Measurements from ENCODE around the gene LPAR2. TPM values are rescaled to one million over a fixed set of nuclear protein-coding genes. Genes with fewer than 3 reads are reported as not detected.
A peak's percentile ranks its signal among the peaks of the same experiment; 100 is the strongest.

LPAR2 gene
- polyA plus RNA-seq, 4 donors = 8.0 to 21.6 (median 11.9) TPM

DNA sequence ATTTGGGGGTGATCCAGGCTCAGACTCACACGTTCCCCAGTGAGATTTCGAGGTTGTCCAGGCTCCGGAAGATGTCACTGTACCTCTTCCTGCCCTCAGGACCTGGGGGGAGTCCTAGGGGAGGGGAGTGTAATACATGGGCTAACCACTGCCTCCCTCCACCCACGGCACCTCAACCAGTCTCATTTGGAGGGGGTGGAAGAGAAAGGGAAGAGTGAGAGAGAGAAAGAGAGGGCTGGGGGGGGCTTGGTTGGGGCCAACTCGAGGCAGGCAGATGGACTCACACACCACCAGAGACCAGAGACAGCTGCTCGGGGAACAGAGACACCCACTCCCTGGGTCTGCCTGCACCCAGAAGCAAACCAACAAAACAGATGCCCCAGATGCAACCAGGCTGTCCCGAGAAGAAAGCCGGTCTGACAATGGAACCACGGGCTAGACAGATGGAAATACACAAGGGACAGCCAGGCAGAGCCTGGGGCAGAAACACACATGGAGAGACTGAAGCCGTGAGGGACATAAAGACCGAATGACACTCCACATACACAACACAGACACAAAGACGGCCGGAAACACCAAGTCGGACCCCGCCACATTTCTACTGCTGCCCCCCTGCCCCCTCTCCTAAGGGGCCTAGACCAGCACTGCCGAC lies 14.6 kb upstream of the LPAR2 start:
- peak overlapping the region; percentile 64 to 98 (median 80) for H3K4me3 ChIP-seq (ENCODE audit: low read depth in 1 of 3, low read length in 3 of 3)
- H3K27ac ChIP-seq (ENCODE audit: low read depth in 1 of 3, low read length in 2 of 3) = peak overlapping the region in 2 of 3 donors; percentile 66 to 80
- WGBS, 3 donors = 21 to 22% (median 21%) methylated on average over 14 to 16 of the region's 16 CpGs

GRCh38 chr19:19637523-19638251 lies 9.7 kb upstream of the LPAR2 start:
- DNase-seq (peak in 1 of 2 donors; percentile 54), FAIRE-seq (no peak)
- Histone ChIP-seq H3K4me1 (ENCODE audit: control insufficient read depth in 3 of 3, insufficient read depth in 2 of 3, low read depth in 1 of 3, low read length in 2 of 3) (no peaks in the 10 kb centered on the region), H3K4me3 (ENCODE audit: low read depth in 1 of 3, low read length in 3 of 3) (no peak overlapping the region), H3K9me3 (ENCODE audit: control insufficient read depth in 2 of 2, insufficient read depth in 1 of 2, low read depth in 1 of 2, low read length in 1 of 2) (no peaks in the 10 kb centered on the region), H3K27me3 (ENCODE audit: control insufficient read depth in 3 of 3, insufficient read depth in 3 of 3, low read length in 3 of 3) (no peaks in the 10 kb centered on the region), H3K27ac (ENCODE audit: low read depth in 1 of 3, low read length in 2 of 3) (no peak overlapping the region), H3K36me3 (ENCODE audit: control insufficient read depth in 3 of 3, insufficient read depth in 2 of 3, low read depth in 1 of 3, low read length in 3 of 3) (peaks cover 10 to 35% (median 22%) of the 10 kb centered on the region in 3 donors)
- WGBS, 3 donors = 81 to 89% (median 86%) methylated on average over 41 to 53 of the region's 53 CpGs

More for the DNA sequence above, 14.6 kb upstream of the LPAR2 start:
- no peaks in the 10 kb centered on the region for H3K27me3 ChIP-seq (ENCODE audit: control insufficient read depth in 3 of 3, insufficient read depth in 3 of 3, low read length in 3 of 3)
- peaks cover 19 to 36% (median 22%) of the 10 kb centered on the region in 3 donors for H3K36me3 ChIP-seq (ENCODE audit: control insufficient read depth in 3 of 3, insufficient read depth in 2 of 3, low read depth in 1 of 3, low read length in 3 of 3)
- DNase-seq (peak in 1 of 2 donors; percentile 41), FAIRE-seq (no peak)
- no peaks in the 10 kb centered on the region for H3K9me3 ChIP-seq (ENCODE audit: control insufficient read depth in 2 of 2, insufficient read depth in 1 of 2, low read depth in 1 of 2, low read length in 1 of 2)
- H3K4me1 ChIP-seq (ENCODE audit: control insufficient read depth in 3 of 3, insufficient read depth in 2 of 3, low read depth in 1 of 3, low read length in 2 of 3) = peaks cover 0 to 8% (median 0%) of the 10 kb centered on the region in 3 donors

GRCh38 chr19:19637186-19637522 lies 9.1 kb upstream of the LPAR2 start:
- Histone ChIP-seq H3K4me3 (ENCODE audit: low read depth in 1 of 3, low read length in 3 of 3) (no peak overlapping the region), H3K27me3 (ENCODE audit: control insufficient read depth in 3 of 3, insufficient read depth in 3 of 3, low read length in 3 of 3) (no peaks in the 10 kb centered on the region), H3K4me1 (ENCODE audit: control insufficient read depth in 3 of 3, insufficient read depth in 2 of 3, low read depth in 1 of 3, low read length in 2 of 3) (no peaks in the 10 kb centered on the region), H3K36me3 (ENCODE audit: control insufficient read depth in 3 of 3, insufficient read depth in 2 of 3, low read depth in 1 of 3, low read length in 3 of 3) (peaks cover 10 to 35% (median 22%) of the 10 kb centered on the region in 3 donors), H3K9me3 (ENCODE audit: control insufficient read depth in 2 of 2, insufficient read depth in 1 of 2, low read depth in 1 of 2, low read length in 1 of 2) (no peaks in the 10 kb centered on the region), H3K27ac (ENCODE audit: low read depth in 1 of 3, low read length in 2 of 3) (no peak overlapping the region)
- FAIRE-seq = no peak
- 76 to 82% (median 78%) methylated on average over 26 to 27 of the region's 27 CpGs for WGBS, 3 donors
- DNase-seq = no peak

- no peaks in the 10 kb centered on the region for H3K9me3 ChIP-seq (ENCODE audit: control insufficient read depth in 2 of 2, insufficient read depth in 1 of 2, low read depth in 1 of 2, low read length in 1 of 2)
- H3K4me3 ChIP-seq (ENCODE audit: low read depth in 1 of 3, low read length in 3 of 3) = no peak overlapping the region
- FAIRE-seq = no peak
- H3K27ac ChIP-seq (ENCODE audit: low read depth in 1 of 3, low read length in 2 of 3) = no peak overlapping the region
- H3K36me3 ChIP-seq (ENCODE audit: control insufficient read depth in 3 of 3, insufficient read depth in 2 of 3, low read depth in 1 of 3, low read length in 3 of 3) = peaks cover 10 to 35% (median 22%) of the 10 kb centered on the region in 3 donors
- no peak for DNase-seq
- no peaks in the 10 kb centered on the region for H3K27me3 ChIP-seq (ENCODE audit: control insufficient read depth in 3 of 3, insufficient read depth in 3 of 3, low read length in 3 of 3)
- no peaks in the 10 kb centered on the region for H3K4me1 ChIP-seq (ENCODE audit: control insufficient read depth in 3 of 3, insufficient read depth in 2 of 3, low read depth in 1 of 3, low read length in 2 of 3)
- WGBS, 3 donors = 95 to 97% (median 96%) methylated on average over 9 of the region's 9 CpGs
Observed at GRCh38 chr19:19636573-19637185, 8.7 kb upstream of the LPAR2 start.

DNA sequence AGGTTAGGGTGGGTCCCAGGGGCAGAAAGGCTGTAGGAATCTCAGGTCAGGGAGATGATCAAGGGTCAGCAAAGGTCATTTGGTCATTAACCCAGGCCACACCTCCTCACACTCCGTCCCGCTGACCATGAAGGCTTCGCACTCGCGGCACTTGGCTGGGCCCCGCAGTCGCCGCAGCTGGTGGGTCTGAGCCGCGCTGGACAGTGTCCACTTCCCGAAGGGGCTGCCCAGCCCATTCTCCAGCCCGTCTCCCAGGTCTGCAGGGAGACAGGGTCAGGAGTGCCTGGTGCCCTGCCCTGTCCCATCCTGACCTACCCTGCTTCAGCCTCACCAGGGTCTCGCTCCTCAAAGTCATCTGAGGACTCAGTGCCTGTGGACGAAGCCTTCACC lies 7.3 kb upstream of the LPAR2 start:
- no peak for FAIRE-seq
- H3K36me3 ChIP-seq (ENCODE audit: control insufficient read depth in 3 of 3, insufficient read depth in 2 of 3, low read depth in 1 of 3, low read length in 3 of 3) = peaks cover 10 to 33% (median 22%) of the 10 kb centered on the region in 3 donors

DNA sequence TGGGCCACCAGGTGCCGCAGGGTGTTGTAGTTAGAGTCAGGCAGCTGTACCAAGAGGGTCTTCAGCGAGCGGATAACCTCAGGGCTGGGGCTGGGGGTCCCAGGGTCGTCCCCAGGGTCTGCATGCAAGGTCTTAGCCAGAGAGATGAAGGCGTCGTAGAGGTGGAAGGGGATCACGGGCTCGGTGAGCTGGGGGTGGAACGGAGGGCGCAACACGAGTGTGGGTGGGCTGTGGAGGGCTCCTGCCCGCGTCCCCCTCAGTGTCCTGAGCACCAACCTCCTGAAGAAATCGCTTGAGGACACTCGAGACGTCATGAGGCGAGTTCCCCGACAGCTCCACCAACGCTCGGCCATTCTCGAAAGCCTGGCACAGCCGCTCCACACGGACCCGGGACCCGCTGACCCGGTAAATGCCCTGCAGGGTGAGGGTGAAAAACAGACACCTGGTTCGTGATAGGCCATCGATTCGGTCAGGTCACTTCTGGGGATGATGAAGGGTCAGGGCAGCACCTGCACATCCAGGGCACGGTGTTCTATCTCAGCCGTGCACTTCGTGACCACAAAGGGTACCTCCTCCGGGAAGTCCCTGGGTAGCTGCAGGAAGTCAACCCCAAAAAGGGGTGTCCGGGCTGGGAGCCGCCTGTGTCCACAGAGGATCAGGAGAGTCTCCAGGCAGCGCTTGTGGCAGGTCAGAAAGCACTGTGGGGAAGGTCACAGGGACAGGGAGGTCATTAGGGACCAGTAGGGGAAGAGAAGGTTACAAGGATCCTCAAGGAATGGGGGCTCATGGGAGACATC lies 6.7 kb upstream of the LPAR2 start:
- Histone ChIP-seq H3K27me3 (ENCODE audit: control insufficient read depth in 3 of 3, insufficient read depth in 3 of 3, low read length in 3 of 3) (no peaks in the 10 kb centered on the region), H3K9me3 (ENCODE audit: control insufficient read depth in 2 of 2, insufficient read depth in 1 of 2, low read depth in 1 of 2, low read length in 1 of 2) (no peaks in the 10 kb centered on the region), H3K27ac (ENCODE audit: low read depth in 1 of 3, low read length in 2 of 3) (no peak overlapping the region), H3K36me3 (ENCODE audit: control insufficient read depth in 3 of 3, insufficient read depth in 2 of 3, low read depth in 1 of 3, low read length in 3 of 3) (peaks cover 10 to 30% (median 20%) of the 10 kb centered on the region in 3 donors), H3K4me3 (ENCODE audit: low read depth in 1 of 3, low read length in 3 of 3) (no peak overlapping the region), H3K4me1 (ENCODE audit: control insufficient read depth in 3 of 3, insufficient read depth in 2 of 3, low read depth in 1 of 3, low read length in 2 of 3) (no peaks in the 10 kb centered on the region)
- 94 to 97% (median 95%) methylated on average over 34 to 36 of the region's 36 CpGs for WGBS, 3 donors
- no peak for DNase-seq
- no peak for FAIRE-seq

More for the DNA sequence above, 7.3 kb upstream of the LPAR2 start:
- no peaks in the 10 kb centered on the region for H3K9me3 ChIP-seq (ENCODE audit: control insufficient read depth in 2 of 2, insufficient read depth in 1 of 2, low read depth in 1 of 2, low read length in 1 of 2)
- H3K4me1 ChIP-seq (ENCODE audit: control insufficient read depth in 3 of 3, insufficient read depth in 2 of 3, low read depth in 1 of 3, low read length in 2 of 3) = no peaks in the 10 kb centered on the region
- 96 to 98% (median 97%) methylated on average over 14 of the region's 14 CpGs for WGBS, 3 donors
- H3K27ac ChIP-seq (ENCODE audit: low read depth in 1 of 3, low read length in 2 of 3) = no peak overlapping the region
- no peaks in the 10 kb centered on the region for H3K27me3 ChIP-seq (ENCODE audit: control insufficient read depth in 3 of 3, insufficient read depth in 3 of 3, low read length in 3 of 3)
- DNase-seq = no peak
- H3K4me3 ChIP-seq (ENCODE audit: low read depth in 1 of 3, low read length in 3 of 3) = no peak overlapping the region

- Histone ChIP-seq H3K36me3 (ENCODE audit: control insufficient read depth in 3 of 3, insufficient read depth in 2 of 3, low read depth in 1 of 3, low read length in 3 of 3) (peaks cover 7 to 30% (median 20%) of the 10 kb centered on the region in 3 donors), H3K27ac (ENCODE audit: low read depth in 1 of 3, low read length in 2 of 3) (no peak overlapping the region), H3K27me3 (ENCODE audit: control insufficient read depth in 3 of 3, insufficient read depth in 3 of 3, low read length in 3 of 3) (no peaks in the 10 kb centered on the region), H3K4me1 (ENCODE audit: control insufficient read depth in 3 of 3, insufficient read depth in 2 of 3, low read depth in 1 of 3, low read length in 2 of 3) (no peaks in the 10 kb centered on the region), H3K4me3 (ENCODE audit: low read depth in 1 of 3, low read length in 3 of 3) (no peak overlapping the region), H3K9me3 (ENCODE audit: control insufficient read depth in 2 of 2, insufficient read depth in 1 of 2, low read depth in 1 of 2, low read length in 1 of 2) (no peaks in the 10 kb centered on the region)
- WGBS, 3 donors = 91 to 95% (median 94%) methylated on average over 22 of the region's 22 CpGs
- DNase-seq (no peak), FAIRE-seq (no peak)
Observed at GRCh38 chr19:19633711-19634515, 5.9 kb upstream of the LPAR2 start.
